Upper lobe of left lung (tissue), 4 donors: Measurements from ENCODE around the gene CSNK1D.

ENCODE experiments used
- EP300 ChIP-seq, 4 donors: sonication (generic); formaldehyde crosslinking; IDR thresholded peaks; one replicate each; pipeline ENCODE4 v1.5.1; 2017; ENCODE audit warnings: antibody characterized with exemption in 4 of 4, control low read depth in 2 of 4
- TF ChIP-seq, protein P1 (sequence below), 6 experiments: fragments of 450-650 bp in 4 of 6; fragments of 200-600 bp in 2 of 6; sonication (generic) in 2 of 6; IDR thresholded peaks; one replicate each; pipeline ENCODE4 v1.5.1; 2016 to 2019; ENCODE audit warnings: antibody characterized with exemption in 6 of 6

DNA sequence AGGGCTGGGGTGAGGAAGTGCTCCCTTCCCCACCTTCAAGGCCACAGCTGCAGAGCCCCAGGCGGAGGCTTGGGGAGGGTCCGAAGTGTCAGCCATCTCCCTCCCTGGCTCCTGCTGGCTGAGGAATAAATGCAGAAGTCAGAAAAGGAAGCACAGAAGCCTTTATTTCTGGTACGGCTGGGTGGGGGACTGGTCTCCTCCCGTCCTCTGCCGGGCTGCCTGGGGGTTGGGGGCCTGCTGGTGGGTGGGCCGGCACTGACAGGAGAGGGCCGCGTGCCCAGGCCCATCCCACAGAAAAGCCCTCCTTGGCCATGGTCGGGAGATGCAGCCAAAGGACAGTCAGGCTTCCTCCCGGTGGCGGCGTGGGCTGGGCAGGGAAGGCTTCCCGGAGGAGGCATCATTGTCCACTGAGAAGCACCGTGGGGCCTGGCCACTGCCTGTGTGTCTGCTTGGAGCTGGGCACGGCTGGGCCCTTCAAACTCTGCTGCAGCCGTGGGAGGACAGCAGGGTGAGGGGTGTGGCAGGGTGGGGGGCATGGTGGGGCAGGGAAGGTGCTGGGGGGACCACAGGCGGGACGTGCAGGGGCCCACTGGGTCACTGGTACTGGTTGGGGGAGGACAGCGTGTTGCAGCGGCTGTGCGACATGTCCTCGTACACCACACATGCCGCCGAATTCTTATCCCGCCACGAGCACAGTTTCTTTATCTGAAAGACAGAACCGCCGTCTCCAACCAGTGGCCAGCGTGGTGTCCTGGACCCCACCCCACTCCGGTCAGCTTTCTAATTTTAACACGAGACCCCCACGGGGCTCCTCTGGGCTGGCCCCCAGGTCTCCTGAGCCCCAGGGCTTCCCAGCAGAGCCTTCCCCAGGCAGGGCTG lies 41.5 kb upstream of the CSNK1D start:
- TF ChIP-seq, protein P1, sequence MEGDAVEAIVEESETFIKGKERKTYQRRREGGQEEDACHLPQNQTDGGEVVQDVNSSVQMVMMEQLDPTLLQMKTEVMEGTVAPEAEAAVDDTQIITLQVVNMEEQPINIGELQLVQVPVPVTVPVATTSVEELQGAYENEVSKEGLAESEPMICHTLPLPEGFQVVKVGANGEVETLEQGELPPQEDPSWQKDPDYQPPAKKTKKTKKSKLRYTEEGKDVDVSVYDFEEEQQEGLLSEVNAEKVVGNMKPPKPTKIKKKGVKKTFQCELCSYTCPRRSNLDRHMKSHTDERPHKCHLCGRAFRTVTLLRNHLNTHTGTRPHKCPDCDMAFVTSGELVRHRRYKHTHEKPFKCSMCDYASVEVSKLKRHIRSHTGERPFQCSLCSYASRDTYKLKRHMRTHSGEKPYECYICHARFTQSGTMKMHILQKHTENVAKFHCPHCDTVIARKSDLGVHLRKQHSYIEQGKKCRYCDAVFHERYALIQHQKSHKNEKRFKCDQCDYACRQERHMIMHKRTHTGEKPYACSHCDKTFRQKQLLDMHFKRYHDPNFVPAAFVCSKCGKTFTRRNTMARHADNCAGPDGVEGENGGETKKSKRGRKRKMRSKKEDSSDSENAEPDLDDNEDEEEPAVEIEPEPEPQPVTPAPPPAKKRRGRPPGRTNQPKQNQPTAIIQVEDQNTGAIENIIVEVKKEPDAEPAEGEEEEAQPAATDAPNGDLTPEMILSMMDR (IDR thresholded peaks at IDR 0.05), result no peak
- TF ChIP-seq EP300 (IDR thresholded peaks at IDR 0.05), result no peak
